ENCODE data around the gene CYP27C1. TPM values are rescaled to one million over a fixed set of nuclear protein-coding genes. Genes with fewer than 3 reads are reported as not detected.
"Not testable (repeated sequence)": the region's sequence is repeated elsewhere in the genome, so short reads cannot be mapped to it uniquely, and the experiment has no call there.

Gene CYP27C1
- total RNA-seq, 1 donor from 2014 or later, result not detected

DNA sequence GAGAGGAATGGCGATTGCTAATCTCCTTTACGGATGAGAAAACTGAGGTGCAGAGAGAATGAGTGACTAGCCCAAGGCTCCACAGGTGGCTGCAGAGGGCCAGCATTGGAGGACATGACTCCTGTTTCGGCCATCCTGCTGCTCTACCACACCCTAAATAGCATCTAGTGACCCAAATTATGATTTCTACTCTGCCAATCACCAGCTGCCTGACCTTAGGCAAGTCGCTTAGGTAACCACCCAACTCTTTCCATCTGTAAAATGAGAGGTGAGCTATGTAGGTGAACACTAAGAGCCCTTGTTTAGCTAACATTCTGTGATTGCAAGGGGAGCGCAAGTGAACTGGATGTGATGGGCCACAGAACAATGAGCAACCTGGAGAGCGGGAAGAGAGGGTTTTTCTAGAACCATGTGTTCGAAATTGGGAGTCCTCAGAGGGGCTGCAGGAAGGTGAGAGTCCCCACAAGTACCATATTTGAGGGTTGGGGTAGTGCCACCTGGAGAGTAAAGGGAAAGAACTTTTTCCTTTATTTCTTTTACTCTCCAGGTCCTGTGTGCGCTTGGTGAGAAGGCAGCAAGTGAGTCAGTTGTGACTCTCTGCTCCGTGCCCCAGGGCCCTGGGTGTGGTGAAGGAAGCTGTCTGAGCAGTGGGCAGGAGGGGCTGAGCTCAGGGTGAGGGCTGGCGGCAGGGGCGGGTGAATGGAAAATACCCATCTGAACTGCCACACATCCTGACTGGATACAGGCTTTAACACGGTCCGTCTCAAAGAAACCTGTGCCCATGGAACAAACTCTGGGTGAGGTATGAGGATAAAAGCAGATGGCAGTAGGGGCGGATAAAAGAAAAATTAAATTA, 2.4 kb downstream of the CYP27C1 start:
- no peak for DNase-seq (ENCODE audit: low spot score)
- H3K9me3 Mint-ChIP-seq, result peaks cover 6% of the 10 kb centered on the region
- H3K4me3 Mint-ChIP-seq, result peak overlapping the region; percentile 21
- peaks cover 3% of the 10 kb centered on the region for H3K36me3 Mint-ChIP-seq (ENCODE audit: low read depth)
- peaks cover 54% of the 10 kb centered on the region for H3K27me3 Mint-ChIP-seq (ENCODE audit: insufficient read depth)
- peak overlapping the region; percentile 53 for H3K27ac Mint-ChIP-seq
- intact Hi-C loops (cut with micrococcal nuclease), result no loop called here
- H3K4me1 Mint-ChIP-seq (ENCODE audit: low read depth), result peaks cover 15% of the 10 kb centered on the region

DNA sequence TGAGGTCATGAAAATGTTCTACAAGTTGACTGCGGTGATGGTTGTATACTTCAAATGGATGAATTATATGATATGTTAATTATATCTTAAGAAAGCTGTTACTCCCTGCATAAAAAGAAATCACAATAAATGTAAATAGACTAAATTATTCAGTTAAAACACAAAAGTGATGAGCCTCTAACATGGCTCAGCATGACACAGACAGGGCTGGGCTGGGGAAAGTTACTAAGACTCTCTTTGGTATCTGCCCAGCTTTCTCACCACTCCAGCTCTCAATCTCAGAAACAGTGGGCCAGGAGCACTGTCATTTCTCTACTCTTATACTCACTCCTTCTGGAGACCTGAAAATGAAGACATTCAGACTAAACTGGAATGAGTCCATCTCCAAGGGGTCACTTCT, 3.5 kb downstream of the CYP27C1 start:
- intact Hi-C loops (cut with micrococcal nuclease), result no loop called here
- Mint-ChIP-seq H3K27ac (no peak overlapping the region), H3K4me1 (ENCODE audit: low read depth) (peaks cover 15% of the 10 kb centered on the region), H3K27me3 (ENCODE audit: insufficient read depth) (peaks cover 59% of the 10 kb centered on the region), H3K9me3 (peaks cover 9% of the 10 kb centered on the region), H3K4me3 (no peak overlapping the region), H3K36me3 (ENCODE audit: low read depth) (peaks cover 3% of the 10 kb centered on the region)
- DNase-seq (ENCODE audit: low spot score), result no peak

DNA sequence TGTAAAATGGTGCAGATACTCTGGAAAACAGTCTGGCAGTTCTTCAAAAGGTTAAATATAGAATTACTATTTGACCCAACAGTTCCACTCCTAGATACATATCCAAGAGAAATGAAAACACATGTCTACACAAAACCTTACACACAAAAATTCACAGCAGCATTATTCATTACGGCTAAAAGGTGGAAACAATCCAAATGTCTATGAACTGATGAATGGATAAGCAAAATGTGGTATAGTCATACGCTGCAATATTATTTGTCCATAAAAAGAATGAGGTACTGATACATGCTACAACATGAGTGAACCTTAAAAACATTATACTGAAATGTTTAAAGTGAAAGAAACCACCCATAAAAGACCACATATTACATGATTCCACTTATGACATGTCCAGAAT, 4.0 kb downstream of the CYP27C1 start:
- H3K4me3 Mint-ChIP-seq, result no peak overlapping the region
- DNase-seq (ENCODE audit: low spot score), result no peak
- no peak overlapping the region for H3K27ac Mint-ChIP-seq
- peaks cover 60% of the 10 kb centered on the region for H3K27me3 Mint-ChIP-seq (ENCODE audit: insufficient read depth)
- H3K36me3 Mint-ChIP-seq (ENCODE audit: low read depth), result peaks cover 3% of the 10 kb centered on the region
- H3K9me3 Mint-ChIP-seq, result peaks cover 9% of the 10 kb centered on the region
- intact Hi-C loops (cut with micrococcal nuclease), result no loop called here
- H3K4me1 Mint-ChIP-seq (ENCODE audit: low read depth), result peaks cover 15% of the 10 kb centered on the region

DNA sequence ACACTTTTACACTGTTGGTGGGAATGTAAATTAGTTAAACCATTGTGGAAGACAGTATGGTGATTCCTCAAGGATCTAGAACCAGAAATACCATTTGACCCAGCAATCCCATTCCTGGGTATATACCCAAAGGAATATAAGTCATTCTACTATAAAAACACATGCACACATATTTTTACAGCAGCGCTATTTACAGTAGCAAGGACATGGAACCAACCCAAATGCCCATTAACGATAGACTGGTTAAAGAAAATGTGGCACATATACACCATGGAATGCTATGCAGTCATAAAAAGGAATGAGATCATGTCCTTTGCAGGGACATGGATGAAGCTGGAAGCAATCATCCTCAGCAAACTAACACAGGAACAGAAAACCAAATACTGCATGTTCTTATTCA, 5.9 kb downstream of the CYP27C1 start:
- H3K27me3 Mint-ChIP-seq (ENCODE audit: insufficient read depth), result peaks cover 60% of the 10 kb centered on the region
- DNase-seq (ENCODE audit: low spot score); H3K27ac Mint-ChIP-seq; H3K4me1 Mint-ChIP-seq (ENCODE audit: low read depth); H3K9me3 Mint-ChIP-seq; H3K36me3 Mint-ChIP-seq (ENCODE audit: low read depth); intact Hi-C loops (cut with micrococcal nuclease); H3K4me3 Mint-ChIP-seq: not testable (repeated sequence)

DNA sequence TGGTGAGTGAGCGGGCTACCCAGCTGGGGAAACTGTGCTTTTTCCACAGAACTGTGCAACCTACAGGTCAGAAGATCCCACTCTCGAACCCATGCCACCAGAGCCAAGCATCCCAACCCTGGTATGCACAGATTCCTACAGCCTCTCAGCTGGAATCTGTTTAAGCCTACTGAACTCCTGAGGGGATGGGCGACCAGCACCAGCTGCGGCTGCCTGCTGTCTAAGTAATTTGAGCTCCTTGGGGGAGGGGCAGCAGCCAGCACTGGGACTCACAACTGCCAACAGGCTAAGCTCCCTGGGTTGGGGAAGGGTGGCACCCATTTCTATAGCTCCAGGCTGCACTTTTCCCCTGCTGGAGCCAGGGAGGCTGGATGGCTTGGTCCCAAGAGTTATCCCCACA, 11.8 kb downstream of the CYP27C1 start:
- Mint-ChIP-seq H3K4me1 (ENCODE audit: low read depth) (no peaks in the 10 kb centered on the region), H3K36me3 (ENCODE audit: low read depth) (no peaks in the 10 kb centered on the region), H3K9me3 (peaks cover 9% of the 10 kb centered on the region), H3K4me3 (no peak overlapping the region), H3K27me3 (ENCODE audit: insufficient read depth) (peaks cover 34% of the 10 kb centered on the region), H3K27ac (no peak overlapping the region)
- DNase-seq (ENCODE audit: low spot score), result no peak
- intact Hi-C loops (cut with micrococcal nuclease), result no loop called here

DNA sequence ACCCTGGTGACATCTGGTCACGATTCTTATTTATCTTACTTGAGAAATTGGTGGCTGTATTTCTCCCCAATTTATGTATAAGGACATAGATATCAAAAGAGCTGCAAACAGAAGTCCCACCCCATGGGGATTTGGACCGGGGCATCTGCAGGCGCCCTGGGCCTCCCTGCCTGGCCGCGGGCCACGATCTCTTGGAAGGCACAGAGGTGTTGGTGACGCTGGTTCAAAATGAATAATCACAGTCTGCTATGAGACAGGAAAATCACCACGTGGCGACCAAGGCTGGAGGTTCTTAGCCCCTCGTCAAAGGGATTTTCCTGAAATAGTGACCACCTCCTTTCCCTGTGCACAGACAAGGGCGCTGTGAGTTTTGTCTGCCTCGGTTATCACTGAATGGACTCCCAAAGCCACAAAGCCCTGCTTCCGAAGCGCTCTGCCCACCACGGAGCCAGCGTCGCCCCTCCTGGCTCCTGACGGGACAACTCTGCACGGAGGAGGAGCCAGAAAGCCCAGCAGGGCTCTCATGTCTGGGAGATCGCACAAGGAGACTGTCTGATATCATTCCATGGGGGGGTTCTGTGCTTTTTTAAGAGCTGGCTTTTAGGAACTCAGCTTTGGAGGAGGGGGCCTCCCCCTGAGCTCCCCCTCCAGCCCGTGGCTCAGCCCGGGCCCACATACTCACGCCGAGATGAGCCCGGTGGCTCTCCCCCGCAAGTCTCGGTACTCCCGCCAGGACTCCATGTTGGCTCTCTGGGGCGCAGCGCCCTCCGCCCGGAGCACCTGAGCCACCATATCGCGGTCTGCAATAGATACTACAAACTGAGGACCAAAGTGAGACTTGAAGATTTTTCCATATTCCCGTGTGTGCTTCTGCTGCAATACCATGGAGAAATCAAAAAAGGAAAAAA, 14.6 kb downstream of the CYP27C1 start:
- H3K27me3 Mint-ChIP-seq (ENCODE audit: insufficient read depth), result peaks cover 18% of the 10 kb centered on the region
- intact Hi-C loops (cut with micrococcal nuclease), result no loop called here
- no peak overlapping the region for H3K27ac Mint-ChIP-seq
- no peaks in the 10 kb centered on the region for H3K36me3 Mint-ChIP-seq (ENCODE audit: low read depth)
- no peak overlapping the region for H3K4me3 Mint-ChIP-seq
- H3K4me1 Mint-ChIP-seq (ENCODE audit: low read depth), result no peaks in the 10 kb centered on the region
- no peaks in the 10 kb centered on the region for H3K9me3 Mint-ChIP-seq
- no peak for DNase-seq (ENCODE audit: low spot score)

DNA sequence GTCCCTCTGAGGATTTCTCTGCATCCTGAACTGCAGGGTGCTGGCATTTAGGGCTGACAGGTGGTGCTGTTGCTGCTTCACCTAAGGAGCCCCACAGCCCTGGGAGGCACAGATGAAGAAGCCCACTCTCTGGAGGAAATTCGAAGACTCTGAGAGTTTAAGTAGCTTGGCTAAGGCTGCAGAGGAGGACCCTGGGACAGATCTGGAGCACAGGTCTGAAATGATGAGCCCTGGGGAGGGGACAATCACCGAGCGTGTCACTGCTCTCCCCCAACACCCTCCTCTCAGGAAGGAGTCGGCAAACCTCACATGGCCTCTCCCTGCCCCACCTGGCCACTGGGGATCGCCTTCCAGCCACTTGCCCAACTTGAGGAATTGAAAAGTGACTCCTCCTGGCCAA, 18.6 kb downstream of the CYP27C1 start:
- intact Hi-C loops (cut with micrococcal nuclease), result no loop called here
- no peak overlapping the region for H3K4me3 Mint-ChIP-seq
- H3K4me1 Mint-ChIP-seq (ENCODE audit: low read depth), result peaks cover 7% of the 10 kb centered on the region
- H3K9me3 Mint-ChIP-seq, result no peaks in the 10 kb centered on the region
- H3K27me3 Mint-ChIP-seq (ENCODE audit: insufficient read depth), result peaks cover 6% of the 10 kb centered on the region
- no peaks in the 10 kb centered on the region for H3K36me3 Mint-ChIP-seq (ENCODE audit: low read depth)
- DNase-seq (ENCODE audit: low spot score), result no peak
- no peak overlapping the region for H3K27ac Mint-ChIP-seq

DNA sequence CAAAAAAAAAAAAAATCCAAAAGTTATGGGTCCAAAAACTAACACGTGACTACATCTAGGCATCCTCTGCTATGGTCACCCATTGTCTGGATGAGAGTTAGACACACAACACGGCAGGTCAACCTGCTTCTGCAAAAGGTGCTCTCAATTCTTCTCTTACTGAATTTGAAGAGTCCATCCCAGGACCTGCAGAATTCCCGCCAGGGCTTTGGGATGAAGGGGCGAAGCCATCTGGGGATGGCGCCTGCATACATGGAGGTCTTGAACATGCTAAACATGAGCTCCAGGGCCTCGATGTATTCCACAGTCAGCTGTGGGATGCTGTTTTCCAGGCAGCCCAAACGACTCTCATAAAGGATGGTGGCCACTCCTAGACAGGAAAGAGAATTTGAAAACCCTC, 19.1 kb downstream of the CYP27C1 start:
- H3K27me3 Mint-ChIP-seq (ENCODE audit: insufficient read depth), result peaks cover 3% of the 10 kb centered on the region
- H3K4me1 Mint-ChIP-seq (ENCODE audit: low read depth), result peaks cover 7% of the 10 kb centered on the region
- no peaks in the 10 kb centered on the region for H3K36me3 Mint-ChIP-seq (ENCODE audit: low read depth)
- no peak overlapping the region for H3K27ac Mint-ChIP-seq
- DNase-seq (ENCODE audit: low spot score), result no peak
- H3K4me3 Mint-ChIP-seq, result no peak overlapping the region
- no peaks in the 10 kb centered on the region for H3K9me3 Mint-ChIP-seq
- intact Hi-C loops (cut with micrococcal nuclease), result no loop called here

DNA sequence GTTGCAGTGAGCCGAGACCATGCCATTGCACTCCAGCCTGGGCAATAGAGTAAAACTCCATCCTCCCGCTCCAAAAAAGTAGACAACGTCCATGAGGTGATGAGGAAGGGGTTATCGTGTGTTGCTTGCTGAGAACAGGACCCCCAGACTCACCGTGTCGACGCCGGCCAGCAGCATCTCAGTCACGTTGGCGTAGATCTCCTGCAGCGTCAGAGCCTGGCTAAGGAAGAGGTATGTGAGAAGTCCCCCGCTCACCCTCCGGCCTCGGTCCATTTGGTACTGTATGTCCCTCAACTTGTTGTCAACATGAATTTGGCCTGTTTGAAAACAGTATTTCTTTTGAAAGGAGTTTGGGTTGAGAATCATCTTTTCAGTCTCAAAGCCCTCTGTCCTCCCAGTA, 20.9 kb downstream of the CYP27C1 start:
- peaks cover 7% of the 10 kb centered on the region for H3K4me1 Mint-ChIP-seq (ENCODE audit: low read depth)
- H3K4me3 Mint-ChIP-seq, result no peak overlapping the region
- no peaks in the 10 kb centered on the region for H3K9me3 Mint-ChIP-seq
- peaks cover 4% of the 10 kb centered on the region for H3K27me3 Mint-ChIP-seq (ENCODE audit: insufficient read depth)
- DNase-seq (ENCODE audit: low spot score), result no peak
- no peak overlapping the region for H3K27ac Mint-ChIP-seq
- intact Hi-C loops (cut with micrococcal nuclease), result no loop called here
- no peaks in the 10 kb centered on the region for H3K36me3 Mint-ChIP-seq (ENCODE audit: low read depth)

DNA sequence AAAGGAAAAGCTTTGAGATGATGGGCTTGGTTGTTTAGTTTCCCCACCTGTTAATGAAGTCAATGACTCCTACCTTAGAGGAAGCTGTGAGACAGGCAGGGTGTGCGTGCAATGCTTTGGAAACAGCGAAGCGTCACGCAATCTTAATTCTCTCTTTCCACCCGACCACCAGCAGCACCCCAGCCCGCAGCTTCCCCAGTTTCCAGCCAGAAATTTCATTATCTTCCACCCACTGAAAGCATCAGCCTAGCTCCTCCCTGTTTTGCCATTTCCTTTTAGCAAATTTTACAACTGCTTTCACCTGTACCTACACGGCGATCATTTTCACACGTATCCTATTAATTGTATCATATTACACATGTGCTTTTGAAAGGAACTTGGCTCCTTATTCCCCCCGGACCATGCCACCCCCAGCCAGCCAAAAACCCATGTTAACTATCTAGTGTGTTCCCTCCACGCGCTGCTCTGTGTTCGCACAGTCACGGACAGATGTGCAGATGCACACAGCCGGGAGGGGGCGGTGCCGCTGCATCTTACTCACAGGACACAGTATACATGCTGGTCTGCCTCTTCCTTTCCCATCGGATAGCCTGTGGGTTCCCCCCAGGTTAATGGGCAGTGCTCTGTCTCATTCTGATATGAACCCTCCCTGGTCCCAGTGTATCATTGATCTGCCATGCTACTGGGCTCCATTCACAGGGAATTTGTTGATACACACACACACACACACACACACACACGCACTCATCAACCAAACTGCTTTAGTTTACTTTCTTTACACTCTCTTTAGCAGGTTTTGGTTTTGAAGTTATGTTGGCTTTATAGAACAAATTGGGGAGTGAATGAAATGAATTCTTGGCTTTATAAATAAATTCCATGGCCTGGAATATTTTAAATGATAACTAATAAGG, 22.4 kb downstream of the CYP27C1 start:
- peak overlapping the region; percentile 81 for H3K4me3 Mint-ChIP-seq
- peak; percentile 13 for DNase-seq (ENCODE audit: low spot score)
- H3K27me3 Mint-ChIP-seq (ENCODE audit: insufficient read depth), result peaks cover 4% of the 10 kb centered on the region
- H3K27ac Mint-ChIP-seq, result peak overlapping the region; percentile 8
- no peaks in the 10 kb centered on the region for H3K9me3 Mint-ChIP-seq
- H3K36me3 Mint-ChIP-seq (ENCODE audit: low read depth), result no peaks in the 10 kb centered on the region
- intact Hi-C loops (cut with micrococcal nuclease), result loop anchor here (1.0 kb wide), 2 partner anchors 282 to 452 kb away; no protein-coding TSS in a partner anchor
- H3K4me1 Mint-ChIP-seq (ENCODE audit: low read depth), result peaks cover 7% of the 10 kb centered on the region

DNA sequence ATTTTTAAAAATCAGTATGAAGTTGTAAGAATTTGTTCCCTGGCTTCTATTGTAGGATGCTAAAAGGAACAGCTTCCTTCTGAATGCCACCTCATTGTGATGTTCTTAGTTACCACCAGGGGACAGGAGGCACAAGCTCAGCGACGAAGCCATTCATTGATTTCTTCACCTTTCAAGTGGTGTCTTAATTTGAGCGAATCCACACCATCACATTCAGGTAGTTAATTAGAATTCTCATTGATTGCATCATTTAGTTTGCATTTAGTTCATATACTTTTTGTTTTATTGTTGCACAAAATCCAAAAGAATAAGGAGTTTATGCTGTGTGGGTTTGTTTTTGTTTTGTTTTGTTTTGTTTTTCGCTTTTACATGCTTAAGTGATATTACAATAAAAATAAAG, 23.1 kb downstream of the CYP27C1 start:
- Mint-ChIP-seq H3K9me3 (no peaks in the 10 kb centered on the region), H3K27ac (no peak overlapping the region), H3K36me3 (ENCODE audit: low read depth) (no peaks in the 10 kb centered on the region), H3K27me3 (ENCODE audit: insufficient read depth) (peaks cover 4% of the 10 kb centered on the region), H3K4me3 (no peak overlapping the region), H3K4me1 (ENCODE audit: low read depth) (peaks cover 7% of the 10 kb centered on the region)
- DNase-seq (ENCODE audit: low spot score), result no peak
- intact Hi-C loops (cut with micrococcal nuclease), result loop anchor here (1.0 kb wide), 2 partner anchors 282 to 452 kb away; no protein-coding TSS in a partner anchor

DNA sequence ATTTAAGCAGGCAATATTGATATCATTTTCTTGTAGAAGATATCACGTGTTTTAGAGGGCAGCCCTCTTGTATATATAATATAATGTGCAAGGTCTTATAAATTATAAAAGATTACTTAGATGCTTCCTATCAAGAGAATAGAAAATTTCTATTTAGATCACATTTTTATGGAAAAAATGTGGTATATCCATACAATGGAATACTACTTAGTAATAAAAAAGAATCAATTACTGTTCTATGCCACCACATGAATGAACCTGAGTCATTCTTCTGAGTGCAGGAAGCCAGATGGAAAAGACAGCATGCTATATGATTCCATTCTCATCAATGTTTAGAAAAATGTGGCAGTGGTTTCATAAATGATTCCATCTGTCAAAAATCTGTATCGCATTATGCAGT, 23.6 kb downstream of the CYP27C1 start:
- intact Hi-C loops (cut with micrococcal nuclease), result no loop called here
- peaks cover 7% of the 10 kb centered on the region for H3K4me1 Mint-ChIP-seq (ENCODE audit: low read depth)
- no peak for DNase-seq (ENCODE audit: low spot score)
- no peak overlapping the region for H3K27ac Mint-ChIP-seq
- H3K9me3 Mint-ChIP-seq, result no peaks in the 10 kb centered on the region
- H3K4me3 Mint-ChIP-seq, result no peak overlapping the region
- H3K36me3 Mint-ChIP-seq (ENCODE audit: low read depth), result no peaks in the 10 kb centered on the region
- H3K27me3 Mint-ChIP-seq (ENCODE audit: insufficient read depth), result peaks cover 4% of the 10 kb centered on the region
